SK-N-SH treated with all-trans-retinoic acid at 6 μM for 48 hours (cell line): ENCODE measurements around the gene FAM153A.
"Not testable (repeated sequence)": the region's sequence is repeated elsewhere in the genome, so short reads cannot be mapped to it uniquely, and the experiment has no call there.

Experiments used
- ARNTL ChIP-seq: fragments of 450-650 bp; formaldehyde crosslinking; IDR thresholded peaks from 2 replicates; pipeline ENCODE4 v1.5.0; 2020; ENCODE audit warnings: low read depth, mild to moderate bottlenecking, moderate library complexity, borderline replicate concordance
- BACH2 ChIP-seq: fragments of 250-450 bp; sonication (Bioruptor Pico); IDR thresholded peaks from 2 replicates; pipeline ENCODE4 v1.9.0; 2021; ENCODE audit warnings: mild to moderate bottlenecking, borderline replicate concordance
- CSDC2 ChIP-seq: fragments of 250-450 bp; sonication (Bioruptor Pico); IDR thresholded peaks from 2 replicates; pipeline ENCODE4 v1.5.0; 2020; ENCODE audit warnings: mild to moderate bottlenecking, moderate library complexity
- ZFP3 ChIP-seq: fragments of 250-450 bp; sonication (Bioruptor Pico); IDR thresholded peaks from 2 replicates; pipeline ENCODE4 v1.5.0; 2020; ENCODE audit warnings: mild to moderate bottlenecking, moderate library complexity
- ZFP30 ChIP-seq: fragments of 450-650 bp; formaldehyde crosslinking; IDR thresholded peaks from 2 replicates; pipeline ENCODE4 v1.5.0; 2022; ENCODE audit warnings: mild to moderate bottlenecking, moderate library complexity

DNA sequence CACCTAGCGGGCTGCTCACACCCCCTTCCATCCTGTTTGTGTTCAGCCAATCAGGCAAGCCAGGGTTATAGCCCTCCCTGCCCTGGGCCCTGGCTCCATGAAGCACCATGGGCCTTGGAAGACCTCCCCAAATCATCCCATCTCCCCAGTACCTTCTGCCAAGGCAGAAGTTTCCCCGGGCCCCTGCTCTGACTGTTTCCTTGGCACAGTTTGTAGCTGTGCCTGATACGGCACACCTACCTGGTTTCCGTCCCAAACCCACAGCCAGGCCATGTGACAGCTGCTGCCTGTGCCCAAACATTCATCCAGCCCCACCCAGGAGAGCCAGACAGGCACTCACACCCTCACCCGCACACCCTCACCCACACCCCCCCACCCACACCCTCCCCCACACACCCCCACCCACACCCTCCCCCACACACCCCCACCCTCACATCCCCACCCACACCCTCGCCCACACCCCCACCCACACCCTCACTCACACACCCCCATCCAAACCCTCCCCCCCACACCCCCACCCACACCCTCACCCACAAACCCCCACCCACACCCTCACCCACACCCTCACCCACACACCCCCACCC, 29.6 kb upstream of the FAM153A start:
- TF ChIP-seq ZFP3 (CRISPR knock-in tag); ZFP30 (CRISPR knock-in tag); ARNTL; CSDC2 (CRISPR knock-in tag); BACH2 (CRISPR knock-in tag): not testable (repeated sequence)
